SK-N-SH treated with all-trans-retinoic acid at 6 μM for 48 hours (cell line): ENCODE data around the gene KLHL14.

Source experiments
- ATAC-seq: fragments of 200-7000 bp; cut with Tn5 transposase; 3 replicates; pipeline ENCODE4 v1.9.1; 2020; ENCODE audit warnings: mild to moderate bottlenecking, moderate library complexity
- ARNTL ChIP-seq: fragments of 450-650 bp; formaldehyde crosslinking; IDR thresholded peaks from 2 replicates; pipeline ENCODE4 v1.5.0; 2020; ENCODE audit warnings: low read depth, mild to moderate bottlenecking, moderate library complexity, borderline replicate concordance
- CREB5 ChIP-seq: fragments of 250-450 bp; sonication (Bioruptor Pico); IDR thresholded peaks from 2 replicates; pipeline ENCODE4 v1.5.1; 2020; ENCODE audit warnings: low read depth, mild to moderate bottlenecking, moderate library complexity
- CSDC2 ChIP-seq: fragments of 250-450 bp; sonication (Bioruptor Pico); IDR thresholded peaks from 2 replicates; pipeline ENCODE4 v1.5.0; 2020; ENCODE audit warnings: mild to moderate bottlenecking, moderate library complexity
- CSRNP3 ChIP-seq: fragments of 250-450 bp; sonication (Bioruptor Pico); IDR thresholded peaks from 2 replicates; pipeline ENCODE4 v1.5.1; 2021; ENCODE audit warnings: mild to moderate bottlenecking, moderate library complexity
- ESRRG ChIP-seq: fragments of 250-450 bp; sonication (Bioruptor Pico); IDR thresholded peaks from 2 replicates; pipeline ENCODE4 v1.6.1; 2021; ENCODE audit warnings: mild to moderate bottlenecking
- GLIS3 ChIP-seq: fragments of 250-450 bp; sonication (Bioruptor Pico); IDR thresholded peaks from 2 replicates; pipeline ENCODE4 v1.5.0; 2020; ENCODE audit warnings: mild to moderate bottlenecking, moderate library complexity
- ISL1 ChIP-seq: fragments of 250-450 bp; sonication (Bioruptor Pico); IDR thresholded peaks from 2 replicates; pipeline ENCODE4 v2.1.2; 2022; ENCODE audit warnings: mild to moderate bottlenecking, moderate library complexity
- OSR1 ChIP-seq: fragments of 250-450 bp; sonication (Bioruptor Pico); IDR thresholded peaks from 2 replicates; pipeline ENCODE4 v1.8.0; 2022; ENCODE audit warnings: moderate library complexity, mild to moderate bottlenecking, inconsistent platforms
- PPARA ChIP-seq: fragments of 250-450 bp; sonication (Bioruptor Pico); IDR thresholded peaks from 2 replicates; pipeline ENCODE4 v1.5.0; 2020; ENCODE audit warnings: mild to moderate bottlenecking, borderline replicate concordance
- RARB ChIP-seq: fragments of 250-450 bp; sonication (Bioruptor Pico); IDR thresholded peaks from 2 replicates; pipeline ENCODE4 v1.8.0; 2021; ENCODE audit warnings: mild to moderate bottlenecking, moderate library complexity
- SNAI2 ChIP-seq: fragments of 250-450 bp; sonication (Bioruptor Pico); IDR thresholded peaks from 2 replicates; pipeline ENCODE4 v1.5.0; 2020; ENCODE audit warnings: mild to moderate bottlenecking, moderate library complexity
- TCF4 ChIP-seq: fragments of 250-450 bp; sonication (Bioruptor Pico); IDR thresholded peaks from 2 replicates; pipeline ENCODE4 v1.8.0; 2021; ENCODE audit warnings: mild to moderate bottlenecking, moderate library complexity, borderline replicate concordance
- TOX ChIP-seq: fragments of 250-450 bp; sonication (Bioruptor Pico); IDR thresholded peaks from 2 replicates; pipeline ENCODE4 v1.8.0; 2021; ENCODE audit warnings: mild to moderate bottlenecking, moderate library complexity, borderline replicate concordance
- ZFP3 ChIP-seq: fragments of 250-450 bp; sonication (Bioruptor Pico); IDR thresholded peaks from 2 replicates; pipeline ENCODE4 v1.5.0; 2020; ENCODE audit warnings: mild to moderate bottlenecking, moderate library complexity
- ZFP30 ChIP-seq: fragments of 450-650 bp; formaldehyde crosslinking; IDR thresholded peaks from 2 replicates; pipeline ENCODE4 v1.5.0; 2022; ENCODE audit warnings: mild to moderate bottlenecking, moderate library complexity
- ZNF565 ChIP-seq: fragments of 450-650 bp; formaldehyde crosslinking; conservative IDR thresholded peaks from 2 replicates; pipeline ENCODE4 v1.5.0; 2020; ENCODE audit warnings: low read depth, mild to moderate bottlenecking, moderate library complexity
- ZNF70 ChIP-seq: fragments of 450-650 bp; formaldehyde crosslinking; IDR thresholded peaks from 2 replicates; pipeline ENCODE4 v1.5.0; 2020; ENCODE audit warnings: mild to moderate bottlenecking, moderate library complexity
- ZNF8 ChIP-seq: fragments of 450-650 bp; formaldehyde crosslinking; IDR thresholded peaks from 2 replicates; pipeline ENCODE4 v1.5.0; 2020; ENCODE audit warnings: mild to moderate bottlenecking, moderate library complexity
- TF ChIP-seq, protein P1 (sequence below): fragments of 250-450 bp; sonication (Bioruptor Pico); IDR thresholded peaks from 2 replicates; pipeline ENCODE4 v1.8.0; 2021; ENCODE audit warnings: low read depth, mild to moderate bottlenecking, moderate library complexity, borderline replicate concordance
- TF ChIP-seq, protein P2 (sequence below): fragments of 250-450 bp; sonication (Bioruptor Pico); IDR thresholded peaks from 2 replicates; pipeline ENCODE4 v1.5.0; 2020; ENCODE audit warnings: mild to moderate bottlenecking, moderate library complexity

Gene KLHL14

GRCh38 chr18:32754508-32755263 lies 18.1 kb downstream of the KLHL14 start (continued):
- TF ChIP-seq ZFP30 (CRISPR knock-in tag) (no peak), PPARA (CRISPR knock-in tag) (no peak), CREB5 (CRISPR knock-in tag) (no peak), RARB (CRISPR knock-in tag) (no peak), ZFP3 (CRISPR knock-in tag) (no peak)

DNA sequence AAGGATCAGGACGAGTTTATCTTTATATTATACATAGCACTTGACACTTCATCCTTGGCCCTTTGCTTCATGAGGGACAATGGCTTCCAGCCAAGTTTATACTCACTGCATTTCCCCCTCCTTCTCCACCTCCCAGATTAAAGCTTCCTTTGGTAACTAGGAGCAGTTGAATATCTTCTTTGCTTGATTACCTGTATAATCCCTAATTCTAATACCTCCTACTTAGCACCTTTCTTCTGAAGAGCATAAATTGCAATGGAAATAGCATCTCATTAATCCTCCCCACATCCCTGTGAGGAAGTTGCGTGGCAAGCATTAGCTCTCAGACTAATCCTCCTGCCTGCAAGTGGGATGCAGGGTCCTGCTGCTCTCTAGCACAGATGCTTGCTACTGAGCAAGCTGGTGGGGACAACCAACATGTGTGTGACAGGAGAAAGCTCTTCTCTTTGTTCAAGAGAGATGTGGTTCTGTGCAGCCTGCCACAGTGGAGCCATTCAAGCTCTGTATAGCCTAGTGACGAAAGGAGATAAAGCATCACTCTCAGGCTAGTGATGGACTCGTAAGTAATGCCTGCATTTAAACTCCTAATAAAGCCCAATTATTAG lies 19.1 kb downstream of the KLHL14 start:
- TF ChIP-seq TOX = no peak
- no peak for ATAC-seq

- no peak for ATAC-seq
- no peak for TF ChIP-seq ARNTL (CRISPR knock-in tag)
- no peak for TF ChIP-seq ZNF70 (CRISPR knock-in tag)
- TF ChIP-seq, protein P1, sequence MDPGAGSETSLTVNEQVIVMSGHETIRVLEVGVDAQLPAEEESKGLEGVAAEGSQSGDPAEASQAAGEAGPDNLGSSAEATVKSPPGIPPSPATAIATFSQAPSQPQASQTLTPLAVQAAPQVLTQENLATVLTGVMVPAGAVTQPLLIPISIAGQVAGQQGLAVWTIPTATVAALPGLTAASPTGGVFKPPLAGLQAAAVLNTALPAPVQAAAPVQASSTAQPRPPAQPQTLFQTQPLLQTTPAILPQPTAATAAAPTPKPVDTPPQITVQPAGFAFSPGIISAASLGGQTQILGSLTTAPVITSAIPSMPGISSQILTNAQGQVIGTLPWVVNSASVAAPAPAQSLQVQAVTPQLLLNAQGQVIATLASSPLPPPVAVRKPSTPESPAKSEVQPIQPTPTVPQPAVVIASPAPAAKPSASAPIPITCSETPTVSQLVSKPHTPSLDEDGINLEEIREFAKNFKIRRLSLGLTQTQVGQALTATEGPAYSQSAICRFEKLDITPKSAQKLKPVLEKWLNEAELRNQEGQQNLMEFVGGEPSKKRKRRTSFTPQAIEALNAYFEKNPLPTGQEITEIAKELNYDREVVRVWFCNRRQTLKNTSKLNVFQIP (CRISPR knock-in tag) = no peak
- TF ChIP-seq SNAI2 (CRISPR knock-in tag) = no peak
- TF ChIP-seq CSDC2 (CRISPR knock-in tag) = no peak
- TF ChIP-seq CREB5 (CRISPR knock-in tag) = no peak
- TF ChIP-seq, protein P2, sequence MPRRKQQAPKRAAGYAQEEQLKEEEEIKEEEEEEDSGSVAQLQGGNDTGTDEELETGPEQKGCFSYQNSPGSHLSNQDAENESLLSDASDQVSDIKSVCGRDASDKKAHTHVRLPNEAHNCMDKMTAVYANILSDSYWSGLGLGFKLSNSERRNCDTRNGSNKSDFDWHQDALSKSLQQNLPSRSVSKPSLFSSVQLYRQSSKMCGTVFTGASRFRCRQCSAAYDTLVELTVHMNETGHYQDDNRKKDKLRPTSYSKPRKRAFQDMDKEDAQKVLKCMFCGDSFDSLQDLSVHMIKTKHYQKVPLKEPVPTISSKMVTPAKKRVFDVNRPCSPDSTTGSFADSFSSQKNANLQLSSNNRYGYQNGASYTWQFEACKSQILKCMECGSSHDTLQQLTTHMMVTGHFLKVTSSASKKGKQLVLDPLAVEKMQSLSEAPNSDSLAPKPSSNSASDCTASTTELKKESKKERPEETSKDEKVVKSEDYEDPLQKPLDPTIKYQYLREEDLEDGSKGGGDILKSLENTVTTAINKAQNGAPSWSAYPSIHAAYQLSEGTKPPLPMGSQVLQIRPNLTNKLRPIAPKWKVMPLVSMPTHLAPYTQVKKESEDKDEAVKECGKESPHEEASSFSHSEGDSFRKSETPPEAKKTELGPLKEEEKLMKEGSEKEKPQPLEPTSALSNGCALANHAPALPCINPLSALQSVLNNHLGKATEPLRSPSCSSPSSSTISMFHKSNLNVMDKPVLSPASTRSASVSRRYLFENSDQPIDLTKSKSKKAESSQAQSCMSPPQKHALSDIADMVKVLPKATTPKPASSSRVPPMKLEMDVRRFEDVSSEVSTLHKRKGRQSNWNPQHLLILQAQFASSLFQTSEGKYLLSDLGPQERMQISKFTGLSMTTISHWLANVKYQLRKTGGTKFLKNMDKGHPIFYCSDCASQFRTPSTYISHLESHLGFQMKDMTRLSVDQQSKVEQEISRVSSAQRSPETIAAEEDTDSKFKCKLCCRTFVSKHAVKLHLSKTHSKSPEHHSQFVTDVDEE = no peak
- no peak for TF ChIP-seq PPARA (CRISPR knock-in tag)
- TF ChIP-seq GLIS3 (CRISPR knock-in tag) = no peak
- no peak for TF ChIP-seq TCF4 (CRISPR knock-in tag)
- no peak for TF ChIP-seq ZNF565 (CRISPR knock-in tag)
- TF ChIP-seq ZFP3 (CRISPR knock-in tag) = no peak
- no peak for TF ChIP-seq ESRRG (CRISPR knock-in tag)
- no peak for TF ChIP-seq CSRNP3 (CRISPR knock-in tag)
- TF ChIP-seq TOX = no peak
- no peak for TF ChIP-seq ZNF8 (CRISPR knock-in tag)
- no peak for TF ChIP-seq ZFP30 (CRISPR knock-in tag)
- no peak for TF ChIP-seq ISL1 (CRISPR knock-in tag)
- no peak for TF ChIP-seq OSR1 (CRISPR knock-in tag)
- TF ChIP-seq RARB (CRISPR knock-in tag) = no peak
Observed at GRCh38 chr18:32750328-32750727, 22.5 kb downstream of the KLHL14 start.
